Esophagus muscularis mucosa (tissue), 4 donors: ENCODE data around the gene MUC5B. TPM values are rescaled to one million over a fixed set of nuclear protein-coding genes. Genes with fewer than 3 reads are reported as not detected.

ENCODE experiments used
- DNase-seq: peaks from one replicate; pipeline ENCODE4 v3.0.0-alpha.2; 2017; ENCODE audit errors: extremely low spot score
- H3K27ac ChIP-seq, 4 donors: fragments of 200-600 bp; sonication (generic); replicated peaks in 1 of 4; 1 replicate in 3 of 4; 2 replicates in 1 of 4; pipeline ENCODE4 v1.5.1; 2016 to 2019; ENCODE audit warnings: mild to moderate bottlenecking in 1 of 4
- H3K27me3 ChIP-seq, 4 donors: fragments of 200-600 bp; sonication (generic); one replicate each; pipeline versions ENCODE4 v1.5.1 to v1.6.0; 2016 to 2019
- H3K36me3 ChIP-seq, 4 donors: fragments of 200-600 bp; sonication (generic); one replicate each; pipeline ENCODE4 v1.5.1; 2016 to 2019
- H3K4me1 ChIP-seq, 4 donors: fragments of 200-600 bp; sonication (generic); one replicate each; pipeline ENCODE4 v1.5.1; 2016 to 2019
- H3K4me3 ChIP-seq, 4 donors: fragments of 200-600 bp; sonication (generic); 1 replicate in 2 of 4; 2 replicates in 2 of 4; pipeline ENCODE4 v1.5.1; 2016 to 2019; ENCODE audit warnings: mild to moderate bottlenecking in 4 of 4, moderate library complexity in 1 of 4
- H3K9me3 ChIP-seq, 4 donors: fragments of 200-600 bp; sonication (generic); 1 replicate in 3 of 4; 2 replicates in 1 of 4; pipeline ENCODE4 v1.5.1; 2016 to 2019
- CTCF ChIP-seq, 3 experiments: fragments of 200-600 bp in 2 of 3; fragments of 450-650 bp in 1 of 3; sonication (generic) in 2 of 3; IDR thresholded peaks; one replicate each; pipeline ENCODE4 v1.5.1; 2017 to 2019; ENCODE audit warnings: antibody characterized with exemption in 3 of 3, mild to moderate bottlenecking in 2 of 3, moderate library complexity in 1 of 3
- EP300 ChIP-seq: sonication (generic); formaldehyde crosslinking; IDR thresholded peaks from one replicate; pipeline ENCODE4 v1.6.1; 2017; ENCODE audit warnings: antibody characterized with exemption
- POLR2A ChIP-seq: fragments of 450-650 bp; IDR thresholded peaks from one replicate; pipeline ENCODE4 v1.6.1; 2017; ENCODE audit warnings: antibody characterized with exemption, moderate library complexity, mild to moderate bottlenecking, low read depth
- POLR2AphosphoS5 ChIP-seq, 2 donors: sonication (generic); formaldehyde crosslinking; IDR thresholded peaks; one replicate each; pipeline ENCODE4 v1.6.1; 2017; ENCODE audit warnings: antibody characterized with exemption in 2 of 2
- WGBS: methylation state at CpG from one replicate; pipeline ENCODE4 v1.1.5; 2018; 5-methylcytosine and 5-hydroxymethylcytosine counted together
- intact Hi-C: fragments of 100-400 bp; cut with DNase I; formaldehyde crosslinking; loops from one replicate; pipeline ENCODE4 v1.15.1; 2023
- total RNA-seq, 4 donors: library from RNA; depleted of rRNA; stranded (reverse); fragments of >200 nt; gene quantifications; one replicate each; pipeline versions ENCODE4 v1.1.0 to v1.2.1, GENCODE V29; 2016

MUC5B gene
- total RNA-seq, 4 donors from 2014 or later, result under 0.01 to 0.45 (median 0.06) TPM; not detected in 1

GRCh38 chr11:1296287-1296686 is 73.4 kb downstream of the MUC5B start:
- DNase-seq, result no peak
- 100% methylated on average over 9 of the region's 9 CpGs for WGBS
- intact Hi-C loops, result loop anchor here (5.0 kb wide), 1 partner anchor 41 kb away; no protein-coding TSS in a partner anchor
- H3K4me3 ChIP-seq, result no peak overlapping the region
- peaks cover 17 to 54% (median 41%) of the 10 kb centered on the region in 4 donors for H3K36me3 ChIP-seq
- TF ChIP-seq EP300 (no peak), POLR2A (no peak), CTCF (IDR thresholded peaks at IDR 0.05) (no peak), POLR2AphosphoS5 (IDR thresholded peaks at IDR 0.05) (no peak)
- peaks cover 28 to 56% (median 43%) of the 10 kb centered on the region in 4 donors for H3K4me1 ChIP-seq
- H3K27me3 ChIP-seq, result no peaks in the 10 kb centered on the region
- H3K27ac ChIP-seq, result no peak overlapping the region
- no peaks in the 10 kb centered on the region for H3K9me3 ChIP-seq

GRCh38 chr11:1297011-1297575 is 74.2 kb downstream of the MUC5B start:
- 95% methylated on average over 14 of the region's 25 CpGs for WGBS
- TF ChIP-seq POLR2AphosphoS5 (IDR thresholded peaks at IDR 0.05), result no peak
- no peaks in the 10 kb centered on the region for H3K27me3 ChIP-seq
- peaks cover 31 to 64% (median 50%) of the 10 kb centered on the region in 4 donors for H3K4me1 ChIP-seq
- intact Hi-C loops, result loop anchor here (5.0 kb wide), 1 partner anchor 40 kb away; no protein-coding TSS in a partner anchor
- no peak overlapping the region for H3K4me3 ChIP-seq
- peak overlapping the region in 2 of 4 donors; percentile 74 to 95 for H3K27ac ChIP-seq
- H3K36me3 ChIP-seq, result peaks cover 17 to 48% (median 39%) of the 10 kb centered on the region in 4 donors
- no peak for DNase-seq
- no peaks in the 10 kb centered on the region for H3K9me3 ChIP-seq

GRCh38 chr11:1297576-1298473 is 75.0 kb downstream of the MUC5B start:
- Histone ChIP-seq H3K9me3 (no peaks in the 10 kb centered on the region), H3K27ac (peak overlapping the region; percentile 74 to 95 (median 80)), H3K36me3 (peaks cover 17 to 41% (median 34%) of the 10 kb centered on the region in 4 donors), H3K27me3 (no peaks in the 10 kb centered on the region), H3K4me3 (no peak overlapping the region), H3K4me1 (peaks cover 37 to 69% (median 55%) of the 10 kb centered on the region in 4 donors)
- TF ChIP-seq CTCF (IDR thresholded peaks at IDR 0.05) (no peak), POLR2A (no peak), POLR2AphosphoS5 (IDR thresholded peaks at IDR 0.05) (no peak), EP300 (no peak)
- no peak for DNase-seq
- intact Hi-C loops, result loop anchor here (5.0 kb wide), 1 partner anchor 39 kb away; no protein-coding TSS in a partner anchor
- WGBS, result 73% methylated on average over 16 of the region's 31 CpGs

- 66% methylated on average over 30 of the region's 32 CpGs for WGBS
- H3K4me1 ChIP-seq, result peaks cover 47 to 76% (median 63%) of the 10 kb centered on the region in 4 donors
- H3K27ac ChIP-seq, result peak overlapping the region; percentile 74 to 95 (median 80)
- no peaks in the 10 kb centered on the region for H3K27me3 ChIP-seq
- no peaks in the 10 kb centered on the region for H3K9me3 ChIP-seq
- intact Hi-C loops, result loop anchor here (5.0 kb wide), 1 partner anchor 38 kb away; no protein-coding TSS in a partner anchor
- H3K36me3 ChIP-seq, result peaks cover 12 to 38% (median 23%) of the 10 kb centered on the region in 4 donors
- DNase-seq, result peak; percentile 95
- peak overlapping the region in 2 of 4 donors; percentile 7 to 20 for H3K4me3 ChIP-seq
- no peak for TF ChIP-seq POLR2A
- peak; percentile 81 to 89 for TF ChIP-seq POLR2AphosphoS5 (IDR thresholded peaks at IDR 0.05)
Observed at GRCh38 chr11:1298695-1299492, 76.0 kb downstream of the MUC5B start.

GRCh38 chr11:1299621-1300020 is 76.8 kb downstream of the MUC5B start:
- Histone ChIP-seq H3K36me3 (peaks cover 8 to 34% (median 20%) of the 10 kb centered on the region in 4 donors), H3K4me3 (peak overlapping the region in 1 of 4 donors; percentile 7), H3K27ac (peak overlapping the region; percentile 74 to 95 (median 80)), H3K4me1 (peaks cover 55 to 83% (median 70%) of the 10 kb centered on the region in 4 donors), H3K27me3 (no peaks in the 10 kb centered on the region), H3K9me3 (no peaks in the 10 kb centered on the region)
- intact Hi-C loops, result loop anchor here (5.0 kb wide), 1 partner anchor 38 kb away; no protein-coding TSS in a partner anchor
- DNase-seq, result no peak
- WGBS, result 73% methylated on average over 10 of the region's 23 CpGs
- peak in 1 of 2 donors; percentile 4 for TF ChIP-seq POLR2AphosphoS5 (IDR thresholded peaks at IDR 0.05)
- TF ChIP-seq EP300, result no peak
